ENCODE measurements around the gene FRG2. TPM values are rescaled to one million over a fixed set of nuclear protein-coding genes. Genes with fewer than 3 reads are reported as not detected.
"Not testable (repeated sequence)": the region's sequence is repeated elsewhere in the genome, so short reads cannot be mapped to it uniquely, and the experiment has no call there.

The FRG2 gene
- total RNA-seq, 1 donor from 2014 or later: not detected

- no peak for DNase-seq
Observed at GRCh38 chr4:190016369-190017289, 10.4 kb downstream of the FRG2 start.

DNA sequence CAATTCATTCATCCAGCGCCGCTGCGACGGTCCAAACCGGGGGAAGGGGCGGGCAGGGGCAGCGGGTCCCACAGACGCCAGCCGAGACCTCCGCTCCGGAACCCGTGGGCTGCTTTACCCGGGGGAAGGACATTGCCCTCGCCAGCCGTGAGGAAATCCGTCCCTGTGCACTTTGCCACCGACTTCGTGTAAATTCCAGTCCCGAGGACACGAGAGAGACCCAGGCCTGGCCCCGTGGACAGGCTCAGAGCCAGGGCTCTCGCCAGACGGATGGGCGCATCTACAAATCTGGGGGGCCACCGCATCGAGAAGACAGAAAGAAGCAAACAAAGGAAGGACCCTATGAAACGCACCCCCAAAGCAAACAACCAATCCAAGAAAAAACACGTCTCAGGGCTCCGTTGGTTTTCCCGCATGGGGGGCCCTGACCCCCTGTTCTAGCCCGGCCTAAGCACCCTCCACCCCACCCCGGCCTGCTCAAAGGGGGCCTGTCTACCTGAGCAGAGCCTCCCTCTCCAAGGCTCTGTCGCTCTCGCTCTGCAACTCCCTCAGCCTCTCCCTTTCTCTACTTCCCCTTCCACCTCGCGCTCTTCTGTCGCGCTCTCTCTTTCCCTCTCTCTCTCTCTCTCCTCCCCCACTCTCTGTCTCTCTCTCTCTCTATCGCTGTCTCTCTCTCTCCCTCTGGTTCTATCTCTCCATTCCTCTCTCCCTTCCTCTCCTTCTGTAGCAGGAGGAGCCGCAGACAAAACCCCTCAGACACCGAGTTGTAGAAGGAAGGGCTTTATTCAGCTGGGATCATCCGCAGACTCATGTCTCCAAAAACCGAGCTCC lies 11.3 kb downstream of the FRG2 start:
- no peak for DNase-seq

- DNase-seq: no peak
Observed at GRCh38 chr4:190014771-190015537, 12.1 kb downstream of the FRG2 start.

GRCh38 chr4:189989941-189990340 lies 37.1 kb downstream of the FRG2 start:
- DNase-seq: not testable (repeated sequence)

- no peak for DNase-seq
Observed at GRCh38 chr4:189988877-189989431, 38.1 kb downstream of the FRG2 start.

GRCh38 chr4:189985651-189986243 lies 41.3 kb downstream of the FRG2 start:
- not testable (repeated sequence) for DNase-seq

DNA sequence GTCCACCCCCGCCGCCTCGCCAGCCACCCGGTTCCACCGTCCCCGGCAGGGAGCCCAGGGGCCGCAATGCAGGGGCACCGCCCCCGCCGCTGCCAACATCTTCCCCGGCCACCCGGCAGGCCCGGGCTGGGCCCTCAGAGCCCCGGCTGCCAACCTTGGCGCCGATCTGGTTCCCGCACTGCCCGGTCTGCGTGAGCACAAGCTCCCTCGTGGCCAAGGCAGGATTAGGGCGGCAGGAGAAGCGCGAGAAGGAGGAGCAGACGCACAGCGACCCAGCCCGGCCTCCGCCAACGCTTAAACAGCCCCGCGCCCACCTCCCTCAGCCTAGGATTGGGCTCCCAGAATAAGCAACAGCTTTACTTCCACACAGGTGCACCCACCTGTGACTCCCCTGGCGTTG lies 42.4 kb downstream of the FRG2 start:
- DNase-seq: not testable (repeated sequence)

DNA sequence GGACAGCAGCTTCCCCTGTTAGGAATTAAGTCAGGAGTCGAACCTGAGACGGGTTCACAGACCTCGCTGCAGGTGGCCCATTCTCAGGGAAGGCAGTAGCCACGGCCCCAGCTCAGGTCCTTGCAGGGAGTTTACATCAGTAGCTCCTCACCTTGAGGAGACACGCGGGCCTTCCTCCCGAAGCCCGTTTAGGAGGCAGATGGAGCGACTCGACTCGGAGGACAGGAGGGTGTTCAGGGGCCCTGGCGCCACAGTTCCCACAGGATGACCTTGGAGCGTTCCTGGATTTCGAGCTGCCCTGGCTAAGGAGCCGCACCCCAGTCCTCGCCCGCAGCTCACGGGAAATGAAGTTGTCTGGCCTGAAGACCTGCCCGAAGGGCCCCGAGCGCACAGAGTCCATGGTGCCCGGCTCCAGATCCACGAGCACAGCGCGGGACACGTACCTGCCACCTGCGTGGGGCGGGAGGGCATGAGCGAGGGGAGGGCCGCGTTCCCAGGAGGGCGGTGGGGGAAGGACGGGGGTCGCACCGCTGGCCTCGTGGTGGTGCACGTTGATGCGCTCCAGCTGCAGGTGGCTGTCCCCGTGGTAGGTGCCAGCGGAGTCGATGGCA lies 43.0 kb downstream of the FRG2 start:
- DNase-seq: not testable (repeated sequence)

DNA sequence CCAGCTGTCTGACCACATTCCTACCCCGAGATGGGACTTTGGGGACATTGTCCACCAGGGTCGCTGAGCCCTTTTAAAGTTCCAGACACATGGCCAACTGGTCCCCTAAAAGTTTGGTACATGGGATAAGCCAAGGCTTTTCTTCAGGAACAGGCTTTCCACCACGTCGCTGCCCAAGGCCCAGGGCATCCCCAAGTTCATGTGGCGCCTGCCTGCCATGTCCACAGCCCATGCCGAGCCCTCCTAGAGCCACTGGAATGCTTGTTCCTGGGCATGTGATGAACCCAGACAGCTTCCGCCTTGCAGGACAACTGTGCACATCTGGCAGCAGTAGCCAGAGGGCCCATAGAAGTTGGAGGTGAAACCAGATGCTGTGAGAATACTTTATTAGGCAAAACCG lies 45.1 kb downstream of the FRG2 start:
- DNase-seq: no peak

GRCh38 chr4:189980292-189980691 lies 46.8 kb downstream of the FRG2 start:
- DNase-seq: not testable (repeated sequence)

GRCh38 chr4:189979196-189980047 lies 47.6 kb downstream of the FRG2 start:
- no peak for DNase-seq

Small RNA genes lying within 50 kb of the gene (small RNA-seq; reads per million reads assigned to genes)
- gene RNA5SP174: not detected
- gene RNA5SP175: 0.09 reads per million

Other genes starting within 250 kb of the FRG2 start
- 25.0 TPM for gene FRG1, start 86.4 kb downstream of the FRG2 start, total RNA-seq
- gene DBET, start 37.2 kb upstream of the FRG2 start, total RNA-seq: not detected
- not detected for gene DUX4, start 146.5 kb upstream of the FRG2 start, total RNA-seq

Measured in occipital lobe (tissue), 3 donors.